CD4-positive, alpha-beta T cell treated with Interleukin-2 at 100 ng/mL for 4 hours (primary cell): ENCODE results near the gene STK32C.
A peak's percentile ranks its signal among the peaks of the same experiment; 100 is the strongest.
"Not testable (repeated sequence)": the region's sequence is repeated elsewhere in the genome, so short reads cannot be mapped to it uniquely, and the experiment has no call there.

Experiments used
- DNase-seq: peaks from one replicate; pipeline ENCODE4 v3.0.0-alpha.2; 2020; ENCODE audit warnings: low spot score

The STK32C gene

GRCh38 chr10:132230557-132231210, 77.1 kb downstream of the STK32C start:
- DNase-seq = no peak

- DNase-seq = peak; percentile 34
Measured at GRCh38 chr10:132229834-132230556, 77.8 kb downstream of the STK32C start.

- DNase-seq = no peak
Measured at GRCh38 chr10:132229096-132229495, 78.7 kb downstream of the STK32C start.

GRCh38 chr10:132228616-132229015, 79.1 kb downstream of the STK32C start:
- no peak for DNase-seq

GRCh38 chr10:132227851-132228390, 79.8 kb downstream of the STK32C start:
- no peak for DNase-seq

GRCh38 chr10:132226586-132227405, 81.0 kb downstream of the STK32C start:
- DNase-seq = no peak

GRCh38 chr10:132225849-132226205, 81.9 kb downstream of the STK32C start:
- DNase-seq = no peak

- no peak for DNase-seq
Measured at GRCh38 chr10:132225073-132225848, 82.5 kb downstream of the STK32C start.

- no peak for DNase-seq
Measured at GRCh38 chr10:132224343-132225072, 83.2 kb downstream of the STK32C start.

- DNase-seq = no peak
Measured at GRCh38 chr10:132223611-132224342, 84.0 kb downstream of the STK32C start.

GRCh38 chr10:132223156-132223590, 84.6 kb downstream of the STK32C start:
- DNase-seq = peak; percentile 64

- no peak for DNase-seq
Measured at GRCh38 chr10:132222726-132223125, 85.0 kb downstream of the STK32C start.

GRCh38 chr10:132220996-132221395, 86.8 kb downstream of the STK32C start:
- DNase-seq = not testable (repeated sequence)

GRCh38 chr10:132220061-132220460, 87.7 kb downstream of the STK32C start:
- no peak for DNase-seq

- no peak for DNase-seq
Measured at GRCh38 chr10:132219486-132219885, 88.3 kb downstream of the STK32C start.

- DNase-seq = not testable (repeated sequence)
Measured at GRCh38 chr10:132216441-132216840, 91.3 kb downstream of the STK32C start.

- no peak for DNase-seq
Measured at GRCh38 chr10:132213917-132214316, 93.8 kb downstream of the STK32C start.

GRCh38 chr10:132212816-132213215, 94.9 kb downstream of the STK32C start:
- DNase-seq = no peak

GRCh38 chr10:132211246-132211645, 96.5 kb downstream of the STK32C start:
- no peak for DNase-seq

GRCh38 chr10:132210766-132211165, 97.0 kb downstream of the STK32C start:
- DNase-seq = no peak
